GM20000 (cell line): ENCODE measurements around the gene CD24.

Experiments used
- DNase-seq: peaks from one replicate; pipeline ENCODE4 v3.0.0; 2012; ENCODE audit warnings: low spot score
- CTCF ChIP-seq: IDR thresholded peaks from 2 replicates; pipeline ENCODE4 v1.5.1; 2012; ENCODE audit warnings: mild to moderate bottlenecking, control low read depth; ENCODE audit errors: extremely low read depth, missing control alignments

The CD24 gene

GRCh38 chr6:106959985-106960384, 14.5 kb downstream of the CD24 start:
- no peak for TF ChIP-seq CTCF
- no peak for DNase-seq

GRCh38 chr6:106939848-106940247, 34.7 kb downstream of the CD24 start:
- DNase-seq: peak; percentile 56
- TF ChIP-seq CTCF: no peak

GRCh38 chr6:106939208-106939607, 35.3 kb downstream of the CD24 start:
- TF ChIP-seq CTCF: no peak
- no peak for DNase-seq

GRCh38 chr6:106927531-106928398, 46.8 kb downstream of the CD24 start:
- no peak for TF ChIP-seq CTCF
- DNase-seq: peak; percentile 25

- TF ChIP-seq CTCF: no peak
Observed at GRCh38 chr6:106925948-106926347, 48.6 kb downstream of the CD24 start.

GRCh38 chr6:106924694-106925523, 49.6 kb downstream of the CD24 start:
- TF ChIP-seq CTCF: no peak
- no peak for DNase-seq

More at GRCh38 chr6:106925948-106926347, 48.6 kb downstream of the CD24 start:
- DNase-seq: no peak

GRCh38 chr6:106922626-106923025, 51.9 kb downstream of the CD24 start:
- no peak for DNase-seq
- no peak for TF ChIP-seq CTCF
